ENCODE measurements around the gene SH3PXD2B. TPM values are rescaled to one million over a fixed set of nuclear protein-coding genes. Genes with fewer than 3 reads are reported as not detected.

SH3PXD2B gene
- total RNA-seq = 12.0 TPM

DNA sequence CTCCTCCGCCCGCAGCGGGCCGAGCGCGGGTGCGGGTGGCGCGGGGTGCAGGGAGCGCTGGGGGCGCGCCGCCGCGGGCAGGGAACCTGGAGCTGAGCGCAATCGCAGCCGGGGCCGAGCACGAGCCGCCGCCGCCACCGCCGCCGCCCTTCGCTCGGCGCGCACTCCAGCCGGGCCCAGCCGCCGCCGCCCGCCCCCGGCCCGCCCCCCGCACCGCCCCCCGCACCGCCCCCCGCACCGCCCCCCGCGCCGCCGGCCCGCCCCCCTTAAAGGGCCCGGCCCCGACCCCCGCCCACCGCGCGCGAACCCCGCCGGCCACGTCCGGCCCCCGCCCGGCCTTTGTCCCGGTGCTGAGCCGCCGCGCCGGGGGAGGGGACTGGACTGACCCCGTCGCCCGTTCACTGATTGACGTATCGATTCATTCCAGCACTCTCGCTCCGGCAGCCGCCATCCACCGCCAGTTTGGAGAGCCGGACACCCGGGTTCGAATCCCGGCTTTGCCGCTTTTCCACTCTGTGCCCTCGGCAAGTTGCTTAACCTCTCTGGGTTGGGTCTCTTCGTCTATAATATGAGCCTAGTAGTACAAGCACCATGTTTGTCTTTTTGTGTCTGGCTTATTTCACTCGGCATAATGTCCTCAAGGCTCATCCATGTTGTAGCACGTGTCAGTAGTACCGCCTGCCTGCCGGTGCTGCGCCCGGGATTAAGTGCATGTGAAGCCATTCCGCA is at the start of gene SH3PXD2B:
Gene SH3PXD2B, minus strand, starts transcription at position 168 of the 729 bp plus-strand sequence. CDS start 173 bp downstream, outside the sequence.
- Histone ChIP-seq H3K4me3 (ENCODE audit: low read length in 3 of 3) (peak within 1 kb of the TSS; percentile 63 to 83 (median 78)), H3K4me1 (ENCODE audit: control insufficient read depth in 3 of 3, insufficient read depth in 3 of 3, low read length in 3 of 3) (peaks cover 20 to 27% (median 26%) of the 10 kb centered on the region in 3 donors), H3K9me3 (ENCODE audit: control insufficient read depth in 3 of 3, low read length in 3 of 3) (no peaks in the 10 kb centered on the region), H3K27ac (ENCODE audit: low read depth, low read length) (peak within 1 kb of the TSS; percentile 66), H3K27me3 (ENCODE audit: control insufficient read depth in 3 of 3, insufficient read depth in 3 of 3, low read length in 3 of 3) (peaks cover 0 to 8% (median 0%) of the 10 kb centered on the region in 3 donors), H3K9ac (ENCODE audit: low read depth in 1 of 3, low read length in 3 of 3) (peak within 1 kb of the TSS; percentile 57 to 81 (median 69)), H3K36me3 (ENCODE audit: control insufficient read depth in 3 of 3, insufficient read depth in 3 of 3, low read length in 3 of 3) (no peaks in the 10 kb centered on the region)

DNA sequence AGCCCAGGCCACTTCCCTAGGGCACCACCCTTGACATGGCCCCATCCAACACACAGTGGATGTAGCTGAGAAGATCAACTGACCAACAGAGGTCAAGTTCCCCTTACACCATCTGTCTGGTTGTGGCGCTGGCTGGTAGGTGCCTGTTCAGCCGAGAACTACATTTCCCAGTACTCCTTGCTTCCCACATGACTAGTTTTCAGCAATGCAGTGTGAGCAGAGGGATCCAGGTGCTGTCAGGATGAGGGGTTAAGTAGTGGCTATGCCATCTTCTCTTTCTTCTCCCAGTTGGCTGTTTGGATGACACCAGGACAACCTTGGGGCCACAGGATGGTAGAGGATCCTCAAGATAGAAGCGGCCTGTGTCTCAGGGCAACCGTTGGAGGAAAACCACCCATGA is 48.6 kb upstream of the SH3PXD2B start:
- no peaks in the 10 kb centered on the region for H3K36me3 ChIP-seq (ENCODE audit: control insufficient read depth in 3 of 3, insufficient read depth in 3 of 3, low read length in 3 of 3)
- no peaks in the 10 kb centered on the region for H3K9me3 ChIP-seq (ENCODE audit: control insufficient read depth in 3 of 3, low read length in 3 of 3)
- H3K27ac ChIP-seq (ENCODE audit: low read depth, low read length) = no peak overlapping the region
- H3K4me1 ChIP-seq (ENCODE audit: control insufficient read depth in 3 of 3, insufficient read depth in 3 of 3, low read length in 3 of 3) = peaks cover 9 to 16% (median 15%) of the 10 kb centered on the region in 3 donors
- H3K4me3 ChIP-seq (ENCODE audit: low read length in 3 of 3) = no peak overlapping the region
- no peak overlapping the region for H3K9ac ChIP-seq (ENCODE audit: low read depth in 1 of 3, low read length in 3 of 3)
- peaks cover 0 to 10% (median 7%) of the 10 kb centered on the region in 3 donors for H3K27me3 ChIP-seq (ENCODE audit: control insufficient read depth in 3 of 3, insufficient read depth in 3 of 3, low read length in 3 of 3)

DNA sequence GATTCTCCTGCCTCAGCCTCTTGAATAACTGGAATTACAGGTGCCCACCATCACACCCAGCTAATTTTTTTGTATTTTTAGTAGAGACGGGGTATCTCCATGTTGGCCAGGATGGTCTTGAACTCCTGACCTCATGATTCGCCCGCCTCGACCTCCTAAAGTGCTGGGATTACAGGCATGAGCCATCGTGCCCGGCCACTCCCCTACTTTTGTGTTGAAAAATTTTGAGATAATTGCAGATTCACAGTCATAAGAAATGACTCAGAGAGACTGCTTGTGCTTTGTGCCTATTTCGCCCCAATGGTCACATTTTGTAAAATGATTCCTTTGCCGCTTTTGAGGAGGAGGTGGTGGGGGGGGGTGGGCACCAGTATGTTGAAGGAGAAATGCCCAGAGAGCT is 48.1 kb upstream of the SH3PXD2B start:
- Histone ChIP-seq H3K9me3 (ENCODE audit: control insufficient read depth in 3 of 3, low read length in 3 of 3) (no peaks in the 10 kb centered on the region), H3K4me3 (ENCODE audit: low read length in 3 of 3) (no peak overlapping the region), H3K4me1 (ENCODE audit: control insufficient read depth in 3 of 3, insufficient read depth in 3 of 3, low read length in 3 of 3) (peaks cover 9 to 19% (median 15%) of the 10 kb centered on the region in 3 donors), H3K27me3 (ENCODE audit: control insufficient read depth in 3 of 3, insufficient read depth in 3 of 3, low read length in 3 of 3) (peaks cover 0 to 10% (median 7%) of the 10 kb centered on the region in 3 donors), H3K9ac (ENCODE audit: low read depth in 1 of 3, low read length in 3 of 3) (no peak overlapping the region), H3K27ac (ENCODE audit: low read depth, low read length) (no peak overlapping the region), H3K36me3 (ENCODE audit: control insufficient read depth in 3 of 3, insufficient read depth in 3 of 3, low read length in 3 of 3) (no peaks in the 10 kb centered on the region)

DNA sequence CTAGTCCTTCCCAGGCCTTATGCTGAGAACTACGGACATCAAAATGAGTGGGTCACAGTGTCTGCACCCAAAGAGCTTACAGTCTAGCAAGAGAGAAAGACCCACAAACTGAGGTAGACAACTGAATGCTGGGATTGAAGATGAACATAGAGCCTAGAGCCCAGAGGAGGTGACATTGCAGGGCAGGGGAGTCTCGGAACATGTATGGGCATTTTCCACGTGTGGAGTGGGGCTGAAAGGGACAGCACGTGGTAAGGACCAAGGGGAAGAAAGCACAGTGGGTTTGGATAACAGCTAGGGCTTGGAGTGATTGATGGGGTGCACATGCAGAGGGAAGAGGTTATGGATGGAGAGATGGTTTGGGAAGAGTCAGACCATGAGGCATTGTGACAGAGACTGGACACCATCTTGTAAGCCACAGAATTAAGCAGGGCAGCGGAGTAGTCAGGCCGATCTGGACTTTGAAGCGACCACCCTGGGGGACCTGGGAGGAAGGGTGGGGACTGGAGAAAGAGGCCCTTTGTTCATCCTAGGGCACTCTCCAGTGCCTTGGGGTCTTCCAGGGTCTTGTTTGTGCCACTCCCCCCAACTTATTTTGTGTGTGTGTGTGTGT is 47.5 kb upstream of the SH3PXD2B start:
- peaks cover 0 to 10% (median 7%) of the 10 kb centered on the region in 3 donors for H3K27me3 ChIP-seq (ENCODE audit: control insufficient read depth in 3 of 3, insufficient read depth in 3 of 3, low read length in 3 of 3)
- H3K27ac ChIP-seq (ENCODE audit: low read depth, low read length) = no peak overlapping the region
- no peaks in the 10 kb centered on the region for H3K9me3 ChIP-seq (ENCODE audit: control insufficient read depth in 3 of 3, low read length in 3 of 3)
- no peak overlapping the region for H3K9ac ChIP-seq (ENCODE audit: low read depth in 1 of 3, low read length in 3 of 3)
- peaks cover 13 to 24% (median 21%) of the 10 kb centered on the region in 3 donors for H3K4me1 ChIP-seq (ENCODE audit: control insufficient read depth in 3 of 3, insufficient read depth in 3 of 3, low read length in 3 of 3)
- no peaks in the 10 kb centered on the region for H3K36me3 ChIP-seq (ENCODE audit: control insufficient read depth in 3 of 3, insufficient read depth in 3 of 3, low read length in 3 of 3)
- no peak overlapping the region for H3K4me3 ChIP-seq (ENCODE audit: low read length in 3 of 3)

DNA sequence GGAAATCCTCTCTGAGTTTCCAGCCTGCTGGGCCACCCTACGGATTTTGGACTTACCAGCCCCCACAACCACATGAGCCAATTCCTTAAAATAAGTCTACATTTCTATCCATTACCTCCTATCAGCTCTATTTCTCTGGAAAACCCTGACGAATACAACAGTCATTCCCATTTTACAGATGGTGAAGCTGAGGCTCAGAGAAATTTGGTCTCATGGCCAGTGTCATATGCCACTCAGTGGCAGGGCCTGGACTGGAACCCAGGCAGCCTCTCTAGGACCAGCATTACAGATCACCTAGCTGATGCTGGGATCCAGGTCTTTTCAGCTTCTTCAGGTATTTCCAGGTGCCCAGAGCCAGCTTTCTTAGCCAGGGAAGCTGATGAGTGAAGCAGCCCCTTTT is 45.0 kb upstream of the SH3PXD2B start:
- Histone ChIP-seq H3K4me3 (ENCODE audit: low read length in 3 of 3) (no peak overlapping the region), H3K9me3 (ENCODE audit: control insufficient read depth in 3 of 3, low read length in 3 of 3) (no peaks in the 10 kb centered on the region), H3K27ac (ENCODE audit: low read depth, low read length) (no peak overlapping the region), H3K9ac (ENCODE audit: low read depth in 1 of 3, low read length in 3 of 3) (no peak overlapping the region), H3K27me3 (ENCODE audit: control insufficient read depth in 3 of 3, insufficient read depth in 3 of 3, low read length in 3 of 3) (peaks cover 0 to 6% (median 5%) of the 10 kb centered on the region in 3 donors), H3K4me1 (ENCODE audit: control insufficient read depth in 3 of 3, insufficient read depth in 3 of 3, low read length in 3 of 3) (peaks cover 11 to 28% (median 19%) of the 10 kb centered on the region in 3 donors), H3K36me3 (ENCODE audit: control insufficient read depth in 3 of 3, insufficient read depth in 3 of 3, low read length in 3 of 3) (no peaks in the 10 kb centered on the region)

DNA sequence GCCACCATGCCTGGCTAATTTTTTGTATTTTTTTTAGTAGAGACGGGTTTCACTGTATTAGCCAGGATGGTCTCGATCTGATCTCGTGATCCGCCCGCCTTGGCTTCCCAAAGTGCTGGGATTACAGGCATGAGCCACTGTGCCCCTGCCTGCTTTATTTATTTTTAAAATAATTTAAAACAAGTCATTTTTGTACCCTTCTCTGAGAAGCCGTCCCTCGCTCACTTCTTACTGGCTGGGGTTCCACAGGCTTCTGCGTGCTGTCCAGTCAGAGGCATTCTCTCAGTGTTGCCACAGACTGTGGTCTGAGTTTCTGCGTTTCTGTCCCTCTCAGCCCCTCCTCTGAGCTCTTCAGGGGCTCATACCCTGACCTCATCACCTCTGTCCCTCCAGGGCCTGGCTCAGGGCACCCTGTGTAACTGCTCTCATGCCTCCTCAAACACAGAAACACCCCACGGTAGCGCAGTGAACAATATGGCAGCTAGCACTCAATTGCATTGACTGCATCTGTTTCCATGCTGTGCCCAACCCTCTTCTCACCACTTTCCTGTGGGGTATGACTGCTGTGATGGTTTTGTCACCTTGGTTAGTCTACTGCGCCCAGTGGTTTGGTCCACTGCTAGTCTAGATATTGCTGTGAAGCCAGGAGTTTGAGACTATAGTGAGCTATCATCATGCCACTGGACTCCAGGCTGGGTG is 44.3 kb upstream of the SH3PXD2B start:
- H3K27ac ChIP-seq (ENCODE audit: low read depth, low read length) = no peak overlapping the region
- no peaks in the 10 kb centered on the region for H3K36me3 ChIP-seq (ENCODE audit: control insufficient read depth in 3 of 3, insufficient read depth in 3 of 3, low read length in 3 of 3)
- H3K4me3 ChIP-seq (ENCODE audit: low read length in 3 of 3) = no peak overlapping the region
- no peaks in the 10 kb centered on the region for H3K9me3 ChIP-seq (ENCODE audit: control insufficient read depth in 3 of 3, low read length in 3 of 3)
- no peak overlapping the region for H3K9ac ChIP-seq (ENCODE audit: low read depth in 1 of 3, low read length in 3 of 3)
- H3K4me1 ChIP-seq (ENCODE audit: control insufficient read depth in 3 of 3, insufficient read depth in 3 of 3, low read length in 3 of 3) = peaks cover 6 to 21% (median 13%) of the 10 kb centered on the region in 3 donors
- peaks cover 0 to 3% (median 0%) of the 10 kb centered on the region in 3 donors for H3K27me3 ChIP-seq (ENCODE audit: control insufficient read depth in 3 of 3, insufficient read depth in 3 of 3, low read length in 3 of 3)

DNA sequence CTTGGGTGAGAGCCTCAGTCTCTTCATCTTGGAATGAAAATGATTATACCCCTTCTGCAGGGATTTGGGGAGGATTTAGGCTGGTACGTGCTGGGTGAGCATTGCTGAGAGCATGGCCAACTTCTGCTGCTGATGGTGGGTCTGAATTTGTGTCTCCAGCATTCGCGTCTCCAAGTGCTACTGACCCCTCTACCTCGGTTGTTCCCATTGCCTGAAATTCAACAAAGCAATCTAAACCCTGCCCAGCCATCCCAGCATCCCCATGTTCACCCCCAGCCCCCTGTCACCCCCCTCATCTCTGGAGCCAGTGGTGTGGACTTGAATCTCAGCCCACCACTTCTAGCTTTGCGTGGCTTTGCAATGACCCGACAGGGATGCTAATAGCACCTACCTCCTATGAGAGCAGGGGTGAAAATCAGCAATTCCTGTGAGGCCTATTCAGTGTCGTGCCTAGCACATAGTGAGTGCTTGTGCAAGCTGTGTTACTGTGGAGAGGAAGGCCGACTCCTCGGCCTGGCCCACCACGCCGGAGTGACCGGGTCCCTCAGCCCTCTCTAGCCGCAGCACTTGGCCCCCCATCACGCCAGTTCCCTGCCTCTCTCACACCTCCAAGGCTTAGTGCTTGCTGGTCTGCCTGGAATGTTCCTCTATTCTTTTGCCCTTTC is 43.4 kb upstream of the SH3PXD2B start:
- peaks cover 0 to 3% (median 0%) of the 10 kb centered on the region in 3 donors for H3K27me3 ChIP-seq (ENCODE audit: control insufficient read depth in 3 of 3, insufficient read depth in 3 of 3, low read length in 3 of 3)
- no peak overlapping the region for H3K27ac ChIP-seq (ENCODE audit: low read depth, low read length)
- no peak overlapping the region for H3K4me3 ChIP-seq (ENCODE audit: low read length in 3 of 3)
- H3K4me1 ChIP-seq (ENCODE audit: control insufficient read depth in 3 of 3, insufficient read depth in 3 of 3, low read length in 3 of 3) = peaks cover 6 to 21% (median 13%) of the 10 kb centered on the region in 3 donors
- H3K9me3 ChIP-seq (ENCODE audit: control insufficient read depth in 3 of 3, low read length in 3 of 3) = no peaks in the 10 kb centered on the region
- no peak overlapping the region for H3K9ac ChIP-seq (ENCODE audit: low read depth in 1 of 3, low read length in 3 of 3)
- no peaks in the 10 kb centered on the region for H3K36me3 ChIP-seq (ENCODE audit: control insufficient read depth in 3 of 3, insufficient read depth in 3 of 3, low read length in 3 of 3)

DNA sequence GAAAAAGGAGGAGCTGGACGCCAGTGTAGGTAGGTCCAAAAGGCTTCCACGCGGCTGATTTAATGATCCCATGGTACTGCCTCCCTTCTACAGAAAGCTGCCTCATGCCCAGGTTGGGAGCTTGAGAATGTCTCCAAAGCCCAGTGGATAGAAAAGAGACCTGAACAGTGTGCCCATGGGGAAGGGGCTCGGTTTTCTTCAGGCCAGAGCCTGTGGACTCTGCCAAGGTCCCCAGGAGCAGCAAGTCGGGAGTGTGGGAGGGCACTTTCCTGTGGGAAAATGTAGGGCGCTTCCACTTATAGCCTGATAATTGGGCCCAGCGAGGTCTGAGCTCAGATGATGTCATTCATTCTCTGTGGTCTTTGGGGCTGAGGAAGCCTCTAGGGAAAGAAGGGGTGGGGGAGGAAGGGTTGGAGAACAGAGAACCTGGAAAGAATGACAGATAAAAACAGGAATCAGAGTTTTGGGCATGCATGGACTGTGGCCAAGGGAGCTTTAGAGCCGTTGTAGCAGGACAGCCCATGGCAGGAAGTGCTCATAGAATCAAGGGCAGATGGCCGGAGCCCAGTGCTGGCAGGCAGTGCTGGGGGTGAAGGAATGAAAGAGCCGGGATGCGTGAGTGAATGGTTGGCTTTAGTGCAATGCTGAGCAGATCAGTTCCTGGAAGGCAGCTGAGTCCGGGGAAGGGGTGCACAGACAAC is 42.5 kb upstream of the SH3PXD2B start:
- Histone ChIP-seq H3K9me3 (ENCODE audit: control insufficient read depth in 3 of 3, low read length in 3 of 3) (no peaks in the 10 kb centered on the region), H3K9ac (ENCODE audit: low read depth in 1 of 3, low read length in 3 of 3) (no peak overlapping the region), H3K4me3 (ENCODE audit: low read length in 3 of 3) (no peak overlapping the region), H3K36me3 (ENCODE audit: control insufficient read depth in 3 of 3, insufficient read depth in 3 of 3, low read length in 3 of 3) (no peaks in the 10 kb centered on the region), H3K4me1 (ENCODE audit: control insufficient read depth in 3 of 3, insufficient read depth in 3 of 3, low read length in 3 of 3) (peaks cover 6 to 21% (median 13%) of the 10 kb centered on the region in 3 donors), H3K27ac (ENCODE audit: low read depth, low read length) (peak overlapping the region; percentile 39), H3K27me3 (ENCODE audit: control insufficient read depth in 3 of 3, insufficient read depth in 3 of 3, low read length in 3 of 3) (peaks cover 0 to 3% (median 0%) of the 10 kb centered on the region in 3 donors)
